Mesenchymal stem cell (in vitro differentiated cells and primary cell): ENCODE measurements around the gene RGMB.

Experiments
- DNase-seq: peaks from one replicate; pipeline ENCODE4 v3.0.0-alpha.2; 2013
- H2AFZ ChIP-seq: one replicate; pipeline ENCODE4 v1.6.1; 2013; ENCODE audit warnings: low read depth, mild to moderate bottlenecking, control low read depth, inconsistent platforms, low read length, moderate library complexity
- H2AK5ac ChIP-seq: 2 replicates; pipeline ENCODE4 v1.6.1; 2013; ENCODE audit warnings: low read length, moderate library complexity, mild to moderate bottlenecking, inconsistent platforms; ENCODE audit not compliant: severe bottlenecking
- H2BK120ac ChIP-seq: one replicate; pipeline ENCODE4 v1.6.1; 2013; ENCODE audit warnings: low read depth, mild to moderate bottlenecking, inconsistent platforms, low read length, moderate library complexity
- H2BK12ac ChIP-seq, 2 experiments: one replicate each; pipeline ENCODE4 v1.6.1; 2013; ENCODE audit warnings: inconsistent platforms in 2 of 2, low read length in 2 of 2, mild to moderate bottlenecking in 2 of 2, moderate library complexity in 2 of 2, control low read depth in 1 of 2
- H2BK15ac ChIP-seq: one replicate; pipeline ENCODE4 v1.6.1; 2013; ENCODE audit warnings: mild to moderate bottlenecking, low read depth, inconsistent platforms; ENCODE audit not compliant: poor library complexity, severe bottlenecking
- H2BK5ac ChIP-seq: 2 replicates; pipeline ENCODE4 v1.6.1; 2013; ENCODE audit warnings: low read depth, mild to moderate bottlenecking, low read length, control low read depth, inconsistent platforms; ENCODE audit not compliant: poor library complexity, severe bottlenecking
- H3K14ac ChIP-seq, 2 experiments: one replicate each; pipeline ENCODE4 v1.6.1; 2013; ENCODE audit warnings: inconsistent platforms in 2 of 2, low read length in 2 of 2, control low read depth in 1 of 2, mild to moderate bottlenecking in 1 of 2, moderate library complexity in 1 of 2
- H3K18ac ChIP-seq, 2 experiments: one replicate each; pipeline ENCODE4 v1.6.1; 2013; ENCODE audit warnings: inconsistent platforms in 2 of 2, low read length in 2 of 2, control low read depth in 1 of 2, low read depth in 1 of 2, mild to moderate bottlenecking in 1 of 2
- H3K23ac ChIP-seq, 2 experiments: one replicate each; pipeline ENCODE4 v1.6.1; 2013; ENCODE audit warnings: inconsistent platforms in 2 of 2, low read length in 2 of 2, mild to moderate bottlenecking in 2 of 2, moderate library complexity in 2 of 2, control low read depth in 1 of 2
- H3K27ac ChIP-seq: 2 replicates; pipeline ENCODE4 v1.5.1; 2013; ENCODE audit warnings: mild to moderate bottlenecking, moderate library complexity, low read length, control low read depth, inconsistent platforms; ENCODE audit not compliant: poor library complexity, severe bottlenecking
- H3K27me3 ChIP-seq, 2 experiments: 2 replicates each; pipeline versions ENCODE4 v1.6.1 to v1.7.0; 2013; ENCODE audit warnings: low read length in 2 of 2, mild to moderate bottlenecking in 2 of 2, moderate library complexity in 2 of 2, control low read depth in 1 of 2, inconsistent platforms in 1 of 2; ENCODE audit not compliant: control insufficient read depth in 1 of 2, insufficient read depth in 1 of 2
- H3K36me3 ChIP-seq, 2 experiments: 2 replicates each; pipeline versions ENCODE4 v1.6.1 to v1.7.0; 2013; ENCODE audit warnings: low read length in 2 of 2, control low read depth in 1 of 2, inconsistent platforms in 1 of 2, low read depth in 1 of 2, mild to moderate bottlenecking in 1 of 2; ENCODE audit not compliant: insufficient read depth in 2 of 2, control insufficient read depth in 1 of 2
- H3K4ac ChIP-seq, 2 experiments: one replicate each; pipeline ENCODE4 v1.6.1; 2013; ENCODE audit warnings: inconsistent platforms in 2 of 2, low read length in 2 of 2, mild to moderate bottlenecking in 2 of 2, moderate library complexity in 2 of 2, control low read depth in 1 of 2, low read depth in 1 of 2
- H3K4me1 ChIP-seq: 2 replicates; pipeline ENCODE4 v1.6.1; 2013; ENCODE audit warnings: low read depth, low read length, control low read depth; ENCODE audit not compliant: control insufficient read depth, insufficient read depth
- H3K4me2 ChIP-seq: 2 replicates; pipeline ENCODE4 v1.6.1; 2013; ENCODE audit warnings: low read length, mild to moderate bottlenecking, inconsistent platforms; ENCODE audit not compliant: poor library complexity, severe bottlenecking
- H3K4me3 ChIP-seq, 2 experiments: 2 replicates each; pipeline versions ENCODE4 v1.5.1 to v1.7.0; 2013; ENCODE audit warnings: low read length in 2 of 2, mild to moderate bottlenecking in 2 of 2, control low read depth in 1 of 2, low read depth in 1 of 2; ENCODE audit not compliant: insufficient read depth in 1 of 2
- H3K79me1 ChIP-seq: replicated peaks from 2 replicates; pipeline ENCODE4 v1.6.1; 2013; ENCODE audit warnings: mild to moderate bottlenecking, control low read depth, low read length, inconsistent platforms; ENCODE audit not compliant: poor library complexity, severe bottlenecking
- H3K9ac ChIP-seq: 2 replicates; pipeline ENCODE4 v1.7.0; 2013; ENCODE audit warnings: mild to moderate bottlenecking, low read length, moderate library complexity
- H3K9me3 ChIP-seq: 2 replicates; pipeline ENCODE4 v1.7.0; 2013; ENCODE audit warnings: mild to moderate bottlenecking, low read length; ENCODE audit not compliant: control insufficient read depth
- H4K8ac ChIP-seq: one replicate; pipeline ENCODE4 v1.6.1; 2013; ENCODE audit warnings: inconsistent platforms, mild to moderate bottlenecking, low read length, moderate library complexity
- H4K91ac ChIP-seq: one replicate; pipeline ENCODE4 v1.6.1; 2013; ENCODE audit warnings: mild to moderate bottlenecking, low read length, inconsistent platforms
- WGBS: methylation state at CpG from one replicate; pipeline ENCODE4 v1.1.7; 2013; ENCODE audit warnings: mixed read lengths; 5-methylcytosine and 5-hydroxymethylcytosine counted together

RGMB gene

GRCh38 chr5:98807806-98808205, 34.3 kb downstream of the RGMB start:
- Histone ChIP-seq H2AK5ac (no peak overlapping the region), H3K23ac (no peak overlapping the region), H2BK5ac (no peak overlapping the region), H3K4me3 (peak overlapping the region in 1 of 2 experiments; percentile 15), H3K18ac (no peak overlapping the region), H3K4ac (no peak overlapping the region), H3K27ac (no peak overlapping the region), H2BK12ac (no peak overlapping the region), H3K27me3 (no peaks in the 10 kb centered on the region), H2BK120ac (no peak overlapping the region), H4K8ac (no peak overlapping the region), H3K9ac (no peak overlapping the region), H2AFZ (no peak overlapping the region), H3K79me1 (no peaks in the 10 kb centered on the region), H2BK15ac (no peak overlapping the region), H3K4me1 (no peaks in the 10 kb centered on the region), H3K14ac (no peak overlapping the region), H3K9me3 (peaks cover 50% of the 10 kb centered on the region), H3K36me3 (no peaks in the 10 kb centered on the region), H4K91ac (no peak overlapping the region), H3K4me2 (no peak overlapping the region)
- no peak for DNase-seq

- no peaks in the 10 kb centered on the region for H3K79me1 ChIP-seq
- H3K4me3 ChIP-seq, result no peak overlapping the region
- no peak overlapping the region for H3K27ac ChIP-seq
- H3K36me3 ChIP-seq, result no peaks in the 10 kb centered on the region
- H3K18ac ChIP-seq, result no peak overlapping the region
- no peak overlapping the region for H2AK5ac ChIP-seq
- no peak overlapping the region for H3K4me2 ChIP-seq
- no peak overlapping the region for H4K8ac ChIP-seq
- H3K9ac ChIP-seq, result no peak overlapping the region
- H3K27me3 ChIP-seq, result no peaks in the 10 kb centered on the region
- no peak overlapping the region for H4K91ac ChIP-seq
- H3K14ac ChIP-seq, result no peak overlapping the region
- no peak overlapping the region for H3K23ac ChIP-seq
- 90% methylated on average over 2 of the region's 2 CpGs for WGBS
- no peak overlapping the region for H2BK12ac ChIP-seq
- no peak for DNase-seq
- no peak overlapping the region for H2BK15ac ChIP-seq
- H3K9me3 ChIP-seq, result peaks cover 37% of the 10 kb centered on the region
- no peak overlapping the region for H2BK120ac ChIP-seq
- no peak overlapping the region for H2AFZ ChIP-seq
- H3K4me1 ChIP-seq, result no peaks in the 10 kb centered on the region
- no peak overlapping the region for H2BK5ac ChIP-seq
- H3K4ac ChIP-seq, result no peak overlapping the region
These were observed 36.7 kb downstream of the RGMB start for GRCh38 chr5:98810206-98810605.

- no peak overlapping the region for H3K4ac ChIP-seq
- H3K27me3 ChIP-seq, result no peaks in the 10 kb centered on the region
- no peak overlapping the region for H2AFZ ChIP-seq
- WGBS, result 85% methylated on average over 2 of the region's 3 CpGs
- H3K79me1 ChIP-seq, result no peaks in the 10 kb centered on the region
- H3K23ac ChIP-seq, result no peak overlapping the region
- peaks cover 3% of the 10 kb centered on the region for H3K9me3 ChIP-seq
- H2AK5ac ChIP-seq, result no peak overlapping the region
- H4K8ac ChIP-seq, result no peak overlapping the region
- no peaks in the 10 kb centered on the region for H3K36me3 ChIP-seq
- no peak overlapping the region for H2BK5ac ChIP-seq
- H2BK15ac ChIP-seq, result no peak overlapping the region
- no peak overlapping the region for H3K18ac ChIP-seq
- H2BK12ac ChIP-seq, result no peak overlapping the region
- no peak overlapping the region for H2BK120ac ChIP-seq
- no peak overlapping the region for H3K4me3 ChIP-seq
- H3K14ac ChIP-seq, result no peak overlapping the region
- H3K4me2 ChIP-seq, result no peak overlapping the region
- H4K91ac ChIP-seq, result no peak overlapping the region
- no peak overlapping the region for H3K9ac ChIP-seq
- DNase-seq, result no peak
- no peak overlapping the region for H3K27ac ChIP-seq
- peaks cover 3% of the 10 kb centered on the region for H3K4me1 ChIP-seq
These were observed 40.3 kb downstream of the RGMB start for GRCh38 chr5:98813755-98814154.

GRCh38 chr5:98816582-98817222, 43.2 kb downstream of the RGMB start:
- Histone ChIP-seq H3K4me3 (no peak overlapping the region), H3K14ac (no peak overlapping the region), H3K27me3 (no peaks in the 10 kb centered on the region), H3K9me3 (peaks cover 17% of the 10 kb centered on the region), H3K79me1 (no peaks in the 10 kb centered on the region), H3K23ac (no peak overlapping the region), H2AK5ac (no peak overlapping the region), H3K36me3 (no peaks in the 10 kb centered on the region), H3K4ac (no peak overlapping the region), H2BK12ac (no peak overlapping the region), H3K4me2 (no peak overlapping the region), H3K18ac (no peak overlapping the region), H3K4me1 (peaks cover 3% of the 10 kb centered on the region), H3K9ac (no peak overlapping the region), H2AFZ (no peak overlapping the region), H2BK15ac (no peak overlapping the region), H4K8ac (no peak overlapping the region), H2BK5ac (no peak overlapping the region), H4K91ac (no peak overlapping the region), H3K27ac (no peak overlapping the region), H2BK120ac (no peak overlapping the region)
- 79% methylated on average over 6 of the region's 6 CpGs for WGBS
- DNase-seq, result no peak
